Neural cell (in vitro differentiated cells): ENCODE data around the gene E2F2.

Experiments used
- EP300 ChIP-seq: fragments of 450-650 bp; conservative IDR thresholded peaks from 2 replicates; pipeline ENCODE4 v1.6.1; 2014; ENCODE audit warnings: antibody characterized with exemption, mild to moderate bottlenecking, moderate library complexity; ENCODE audit not compliant: poor library complexity, severe bottlenecking
- EZH2 ChIP-seq: fragments of 200-600, 300-800 bp; shearing (Covaris generic), sonication (generic); IDR thresholded peaks from 2 replicates; pipeline ENCODE4 v1.6.1; 2014; ENCODE audit warnings: antibody characterized with exemption, low read length, borderline replicate concordance, mild to moderate bottlenecking; ENCODE audit not compliant: insufficient read depth, poor library complexity, severe bottlenecking
- MXI1 ChIP-seq: fragments of 450-650 bp; conservative IDR thresholded peaks from 2 replicates; pipeline ENCODE4 v1.6.1; 2014; ENCODE audit warnings: antibody characterized with exemption, mild to moderate bottlenecking; ENCODE audit not compliant: poor library complexity, severe bottlenecking
- POLR2AphosphoS5 ChIP-seq: IDR thresholded peaks from 2 replicates; pipeline ENCODE4 v1.6.1; 2012
- TAF1 ChIP-seq: IDR thresholded peaks from 2 replicates; pipeline ENCODE4 v1.6.1; 2012; ENCODE audit warnings: low read depth
- TF ChIP-seq, protein P1 (sequence below): fragments of 450-650 bp; IDR thresholded peaks from 2 replicates; pipeline ENCODE4 v1.5.1; 2014; ENCODE audit warnings: antibody characterized with exemption, mild to moderate bottlenecking, moderate library complexity; ENCODE audit not compliant: poor library complexity, severe bottlenecking

DNA sequence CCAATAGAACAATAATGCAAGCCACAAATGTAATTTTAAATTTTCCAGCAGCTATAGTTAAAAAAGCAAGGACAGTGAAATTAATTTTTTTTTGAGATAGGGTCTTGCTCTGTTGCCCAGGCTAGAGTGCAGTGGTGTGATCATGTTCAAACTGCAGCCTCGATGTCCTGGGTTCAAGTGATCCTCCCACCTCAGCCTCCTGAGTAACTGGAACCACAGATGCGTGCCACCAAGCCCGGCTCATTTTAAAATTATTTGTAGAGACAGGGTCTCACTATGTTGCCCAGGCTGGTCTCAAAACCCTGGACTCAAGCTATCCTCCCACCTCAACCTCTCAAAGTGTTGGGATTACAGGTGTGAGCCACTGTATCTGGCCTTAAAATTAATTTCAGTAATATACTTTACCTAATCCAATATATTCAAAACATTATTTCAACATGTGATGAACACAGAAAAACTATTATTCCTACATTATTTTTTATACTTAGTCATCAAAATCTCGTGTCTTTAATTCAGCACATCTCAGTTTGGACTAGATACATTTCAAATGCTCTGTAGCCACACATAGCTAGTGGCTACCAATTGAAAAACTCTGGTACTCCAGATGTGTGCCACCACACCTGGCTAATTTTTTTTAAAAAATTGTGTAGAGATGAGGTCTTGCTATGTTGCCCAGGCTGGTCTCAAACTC, 39.1 kb upstream of the E2F2 start:
- TF ChIP-seq TAF1: no peak
- TF ChIP-seq, protein P1, sequence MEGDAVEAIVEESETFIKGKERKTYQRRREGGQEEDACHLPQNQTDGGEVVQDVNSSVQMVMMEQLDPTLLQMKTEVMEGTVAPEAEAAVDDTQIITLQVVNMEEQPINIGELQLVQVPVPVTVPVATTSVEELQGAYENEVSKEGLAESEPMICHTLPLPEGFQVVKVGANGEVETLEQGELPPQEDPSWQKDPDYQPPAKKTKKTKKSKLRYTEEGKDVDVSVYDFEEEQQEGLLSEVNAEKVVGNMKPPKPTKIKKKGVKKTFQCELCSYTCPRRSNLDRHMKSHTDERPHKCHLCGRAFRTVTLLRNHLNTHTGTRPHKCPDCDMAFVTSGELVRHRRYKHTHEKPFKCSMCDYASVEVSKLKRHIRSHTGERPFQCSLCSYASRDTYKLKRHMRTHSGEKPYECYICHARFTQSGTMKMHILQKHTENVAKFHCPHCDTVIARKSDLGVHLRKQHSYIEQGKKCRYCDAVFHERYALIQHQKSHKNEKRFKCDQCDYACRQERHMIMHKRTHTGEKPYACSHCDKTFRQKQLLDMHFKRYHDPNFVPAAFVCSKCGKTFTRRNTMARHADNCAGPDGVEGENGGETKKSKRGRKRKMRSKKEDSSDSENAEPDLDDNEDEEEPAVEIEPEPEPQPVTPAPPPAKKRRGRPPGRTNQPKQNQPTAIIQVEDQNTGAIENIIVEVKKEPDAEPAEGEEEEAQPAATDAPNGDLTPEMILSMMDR: no peak
- TF ChIP-seq EZH2: no peak
- no peak for TF ChIP-seq POLR2AphosphoS5
- no peak for TF ChIP-seq MXI1
- TF ChIP-seq EP300: no peak
